GM19023 (cell line): Measurements from ENCODE around the gene EPHB2.
"Not testable (repeated sequence)": the region's sequence is repeated elsewhere in the genome, so short reads cannot be mapped to it uniquely, and the experiment has no call there.

ENCODE experiments used
- ATAC-seq: cut with Tn5 transposase; IDR thresholded peaks from one replicate; pipeline ENCODE4 v1.9.1; 2021; ENCODE audit warnings: mild to moderate bottlenecking, moderate library complexity; ENCODE audit not compliant: unreplicated experiment

EPHB2 gene

GRCh38 chr1:22710701-22711049, at the start of gene EPHB2:
EPHB2 (plus strand) TSS chr1:22710839; CDS start chr1:22710983, 144 bp downstream.
- ATAC-seq = no peak

GRCh38 chr1:22661880-22662279, 48.8 kb upstream of the EPHB2 start:
- no peak for ATAC-seq

GRCh38 chr1:22662318-22662717, 48.3 kb upstream of the EPHB2 start:
- ATAC-seq = no peak

- no peak for ATAC-seq
These were observed 47.6 kb upstream of the EPHB2 start for GRCh38 chr1:22662986-22663408.

GRCh38 chr1:22665752-22666151, 44.9 kb upstream of the EPHB2 start:
- no peak for ATAC-seq

GRCh38 chr1:22666412-22666811, 44.2 kb upstream of the EPHB2 start:
- no peak for ATAC-seq

- ATAC-seq = not testable (repeated sequence)
These were observed 41.8 kb upstream of the EPHB2 start for GRCh38 chr1:22668840-22669239.

- no peak for ATAC-seq
These were observed 40.2 kb upstream of the EPHB2 start for GRCh38 chr1:22670352-22670975.

- ATAC-seq = no peak
These were observed 38.6 kb upstream of the EPHB2 start for GRCh38 chr1:22671999-22672398.

GRCh38 chr1:22673486-22674409, 36.9 kb upstream of the EPHB2 start:
- ATAC-seq = no peak

- ATAC-seq = no peak
These were observed 36.3 kb upstream of the EPHB2 start for GRCh38 chr1:22674410-22674749.

- ATAC-seq = not testable (repeated sequence)
These were observed 34.5 kb upstream of the EPHB2 start for GRCh38 chr1:22676151-22676550.

GRCh38 chr1:22676916-22677583, 33.6 kb upstream of the EPHB2 start:
- ATAC-seq = no peak

- no peak for ATAC-seq
These were observed 32.4 kb upstream of the EPHB2 start for GRCh38 chr1:22677931-22678896.

GRCh38 chr1:22680726-22681125, 29.9 kb upstream of the EPHB2 start:
- no peak for ATAC-seq

GRCh38 chr1:22681556-22682276, 28.9 kb upstream of the EPHB2 start:
- ATAC-seq = no peak

- ATAC-seq = no peak
These were observed 27.1 kb upstream of the EPHB2 start for GRCh38 chr1:22683547-22683946.

- ATAC-seq = no peak
These were observed 25.0 kb upstream of the EPHB2 start for GRCh38 chr1:22685591-22686059.

- ATAC-seq = no peak
These were observed 23.4 kb upstream of the EPHB2 start for GRCh38 chr1:22687191-22687590.

GRCh38 chr1:22688466-22688865, 22.2 kb upstream of the EPHB2 start:
- no peak for ATAC-seq
